Stimulated activated CD8-positive, alpha-beta memory T cell treated with anti-CD3 and anti-CD28 coated beads, Interleukin-7, amount 100 ng/mL, for 48 hours (primary cell): ENCODE measurements around the gene BEGAIN.

Experiments used
- DNase-seq, 2 donors: peaks; one replicate each; pipeline ENCODE4 v3.0.0-alpha.2; 2020; ENCODE audit warnings: low read depth in 1 of 2; ENCODE audit errors: extremely low read depth in 1 of 2

Gene BEGAIN

GRCh38 chr14:100616854-100617409, 29.7 kb upstream of the BEGAIN start:
- no peak for DNase-seq

DNA sequence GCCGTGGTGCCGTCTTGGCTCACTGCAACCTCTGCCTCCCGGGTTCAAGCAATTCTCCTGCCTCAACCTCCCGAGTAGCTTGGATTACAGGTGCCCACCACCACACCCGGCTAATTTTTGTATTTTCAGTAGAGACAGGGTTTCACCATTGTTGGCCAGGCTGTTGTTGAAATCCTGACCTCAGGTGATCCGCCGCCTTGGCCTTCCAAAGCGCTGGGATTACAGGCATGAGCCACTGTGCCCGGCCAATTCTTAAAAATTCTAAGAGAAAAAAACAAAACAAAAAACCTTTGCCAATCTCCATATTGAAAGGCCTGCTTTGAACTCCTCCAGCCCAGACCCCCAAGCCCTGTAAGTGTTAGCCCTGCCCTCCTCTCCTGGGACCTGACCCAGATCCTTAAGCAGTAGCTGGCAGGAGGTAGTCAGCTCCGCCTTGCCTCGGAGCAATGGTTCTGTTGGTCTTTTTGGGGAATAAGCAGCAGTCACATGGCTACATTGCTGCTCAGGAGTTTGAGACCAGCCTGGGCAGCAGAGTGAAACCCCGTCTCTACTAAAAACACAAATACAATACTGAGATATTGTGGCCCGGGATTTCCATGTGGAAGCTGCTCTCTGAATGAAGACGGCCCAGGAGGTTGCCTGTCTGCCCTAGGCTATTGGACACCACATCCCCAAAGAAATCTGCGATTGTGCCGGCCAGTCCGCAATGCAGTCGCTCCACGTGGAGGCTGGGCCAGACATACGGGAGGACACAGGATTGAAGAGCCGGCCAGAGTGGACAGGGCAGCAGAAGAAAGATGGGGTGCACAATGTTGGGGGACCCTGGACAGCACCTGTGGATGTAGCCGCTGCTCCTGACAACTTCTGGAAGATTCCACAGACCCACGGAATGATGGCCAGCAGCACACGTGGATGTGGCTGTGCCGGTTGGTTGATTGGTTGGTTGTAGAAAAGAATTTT, 28.8 kb upstream of the BEGAIN start:
- DNase-seq: no peak

DNA sequence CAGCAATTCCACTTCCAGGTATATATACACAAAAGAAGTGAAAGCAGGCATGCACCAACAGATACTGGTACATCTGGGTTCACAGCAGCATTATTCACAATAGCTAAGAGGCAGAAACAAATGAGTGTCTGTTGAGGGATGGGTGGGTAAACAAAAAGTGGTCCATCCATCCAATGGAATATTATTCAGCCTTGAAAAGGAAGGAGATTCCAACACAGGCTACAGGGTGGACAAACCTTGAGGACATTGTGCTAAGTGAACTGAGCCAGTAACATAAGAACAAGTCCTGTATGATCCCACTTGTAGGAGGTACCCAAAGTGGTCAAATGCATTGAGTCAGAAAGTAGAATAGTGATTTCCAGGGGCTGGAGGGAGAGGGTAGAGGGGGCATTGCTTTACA, 27.6 kb upstream of the BEGAIN start:
- DNase-seq: no peak

GRCh38 chr14:100612986-100613385, 25.8 kb upstream of the BEGAIN start:
- DNase-seq: no peak

GRCh38 chr14:100611811-100612480, 24.7 kb upstream of the BEGAIN start:
- DNase-seq: no peak

GRCh38 chr14:100610511-100611217, 23.4 kb upstream of the BEGAIN start:
- DNase-seq: no peak

DNA sequence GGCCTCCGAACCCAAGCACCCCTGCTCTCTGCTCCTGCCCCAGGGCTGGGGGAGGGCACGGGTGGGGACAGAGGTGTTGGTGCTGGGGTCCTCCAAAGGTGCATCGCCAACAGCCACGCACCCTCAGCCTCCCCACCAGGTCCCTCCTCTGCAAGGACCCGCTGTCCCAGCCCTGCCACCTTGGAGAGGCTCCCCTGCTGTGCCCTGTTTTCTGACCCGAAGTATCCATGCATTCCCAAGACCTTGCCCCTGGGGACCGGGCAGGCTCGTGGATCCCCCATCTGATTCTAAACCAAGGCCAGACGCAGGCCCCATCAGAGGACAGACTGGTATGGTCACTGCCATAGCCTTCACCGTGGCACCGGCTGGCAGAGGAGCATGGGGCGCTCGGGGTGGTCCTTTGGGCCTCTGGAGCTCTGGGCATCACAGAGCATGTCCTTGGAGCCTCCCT, 22.7 kb upstream of the BEGAIN start:
- no peak for DNase-seq

DNA sequence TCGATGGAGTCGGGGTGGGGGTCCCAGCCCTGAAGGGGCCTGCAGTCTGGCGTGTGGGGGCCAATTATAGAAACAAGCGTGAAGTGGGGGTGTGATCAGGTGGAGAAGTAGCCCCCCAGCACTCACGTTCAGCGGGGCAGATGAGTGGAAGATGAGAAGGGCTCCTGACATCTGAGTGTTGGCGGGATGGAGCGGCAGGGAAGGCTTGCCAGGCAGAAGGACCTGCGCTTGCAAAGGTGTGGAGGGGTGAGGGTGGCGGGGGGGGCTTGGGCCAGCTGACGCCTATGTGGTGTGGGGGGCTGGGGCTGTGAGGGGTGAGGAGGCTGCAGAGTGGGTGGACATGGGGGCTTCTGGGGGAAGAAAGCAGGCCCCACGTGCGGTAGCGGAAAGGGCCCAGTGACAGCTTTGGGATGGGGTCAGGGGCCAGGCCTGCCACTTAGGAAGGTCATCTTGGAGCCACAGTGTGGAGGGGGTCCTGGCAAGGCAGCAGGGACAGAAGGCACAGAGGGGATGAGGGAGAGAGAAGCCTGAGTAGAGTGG, 22.2 kb upstream of the BEGAIN start:
- DNase-seq: no peak

DNA sequence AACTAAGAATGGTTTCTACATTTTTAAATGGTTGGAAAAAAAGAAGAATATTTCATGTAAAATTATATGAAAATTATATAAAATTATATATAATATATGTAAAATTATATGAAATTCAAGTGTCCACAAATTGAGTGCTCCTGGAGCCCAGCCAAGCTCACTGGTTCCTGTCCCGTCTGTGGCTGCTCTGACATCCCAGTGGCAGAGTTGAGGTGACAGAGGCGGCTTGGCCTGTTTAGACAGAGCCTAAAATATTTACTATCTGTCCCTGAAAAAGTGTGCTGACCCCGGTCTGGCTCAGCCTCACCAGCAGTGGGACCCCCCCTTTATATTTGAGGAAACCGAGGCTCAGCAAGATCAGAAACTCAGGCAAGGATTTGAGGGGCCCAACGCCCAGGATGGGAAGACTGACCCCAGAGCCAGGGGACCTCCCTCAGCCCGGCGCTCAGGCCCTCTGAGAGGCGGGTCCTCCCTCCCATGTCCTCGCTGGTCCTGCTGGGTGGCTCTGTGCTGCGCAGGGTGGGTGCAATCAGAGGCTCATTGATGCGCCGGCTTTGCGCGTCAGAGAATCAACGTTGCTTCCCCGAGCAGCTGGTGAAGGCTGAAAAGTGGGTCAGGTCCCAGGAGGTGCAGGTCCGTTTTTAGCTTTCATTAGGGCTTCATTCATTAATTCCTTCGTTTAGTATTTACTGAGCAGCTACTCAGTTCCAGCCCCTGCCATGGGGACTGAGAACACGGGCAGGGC, 21.5 kb upstream of the BEGAIN start:
- no peak for DNase-seq

DNA sequence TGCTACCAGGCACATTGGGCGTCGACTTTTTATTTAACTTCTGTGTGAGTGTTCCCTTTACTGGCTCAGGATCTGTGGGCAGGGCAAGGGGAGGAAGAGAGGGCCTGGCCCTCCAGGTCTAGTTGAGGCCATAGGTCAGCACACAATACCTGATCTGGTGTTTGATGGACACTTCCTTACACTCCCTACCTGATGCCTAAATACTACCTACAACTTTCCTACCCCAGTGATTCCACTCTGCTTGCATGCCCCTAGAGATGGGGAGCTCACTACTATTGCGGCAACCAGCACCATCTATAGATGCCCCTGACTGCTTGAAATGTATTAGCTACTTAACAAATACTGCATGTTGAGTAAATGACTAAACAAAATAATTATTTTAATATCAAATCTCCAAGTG, 20.8 kb upstream of the BEGAIN start:
- DNase-seq: no peak

- no peak for DNase-seq
Measured at GRCh38 chr14:100607611-100607956, 20.4 kb upstream of the BEGAIN start.

- no peak for DNase-seq
Measured at GRCh38 chr14:100606687-100607610, 19.7 kb upstream of the BEGAIN start.

DNA sequence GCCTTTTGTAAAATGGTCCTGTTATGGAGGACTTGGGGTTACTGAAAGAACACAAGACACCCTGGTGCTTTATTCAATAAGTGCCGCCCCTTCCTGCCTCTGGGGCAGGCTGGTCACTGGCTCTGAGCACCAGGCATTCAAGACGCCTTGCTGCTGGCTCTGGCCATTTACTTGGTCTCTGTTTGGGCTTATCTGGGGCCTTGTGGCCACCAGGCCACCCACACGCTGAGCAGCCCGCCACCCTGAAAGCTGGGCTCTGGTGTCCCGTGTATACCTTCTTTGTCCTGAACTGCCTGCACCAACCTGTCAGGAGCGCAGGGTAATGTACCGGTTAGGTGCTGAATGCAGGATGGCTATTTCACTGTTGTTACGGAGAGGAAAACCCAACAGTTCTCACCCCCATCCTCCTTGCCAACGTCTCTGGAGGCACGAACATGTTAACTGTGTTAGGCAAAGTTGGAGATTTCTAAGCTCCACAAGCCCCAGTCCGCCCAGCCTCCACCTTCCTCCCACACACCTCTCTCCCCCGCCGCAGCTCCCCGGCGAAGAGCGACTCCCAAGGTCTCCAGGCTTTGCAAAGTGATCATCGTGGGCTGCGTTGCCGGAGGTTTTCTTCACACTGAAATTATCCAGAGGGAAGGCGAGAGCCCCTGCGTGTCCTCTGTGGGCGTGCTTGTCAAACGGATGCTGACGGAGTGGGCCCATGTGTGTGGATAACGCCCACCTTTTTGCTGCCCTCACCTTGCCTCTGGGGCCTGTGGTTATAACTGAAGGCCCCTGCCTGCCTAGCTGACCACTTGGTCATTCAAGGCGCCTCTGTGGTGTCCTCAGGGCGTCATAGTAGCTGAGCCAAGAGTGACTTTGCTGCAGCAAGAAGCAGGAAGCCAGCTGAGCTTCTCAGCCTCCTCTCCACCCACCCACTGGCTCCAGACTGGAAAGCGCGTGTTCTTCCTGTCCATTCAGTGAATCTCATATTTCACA, 18.8 kb upstream of the BEGAIN start:
- DNase-seq: no peak

GRCh38 chr14:100605230-100605629, 18.0 kb upstream of the BEGAIN start:
- no peak for DNase-seq

- no peak for DNase-seq
Measured at GRCh38 chr14:100604709-100605108, 17.5 kb upstream of the BEGAIN start.

DNA sequence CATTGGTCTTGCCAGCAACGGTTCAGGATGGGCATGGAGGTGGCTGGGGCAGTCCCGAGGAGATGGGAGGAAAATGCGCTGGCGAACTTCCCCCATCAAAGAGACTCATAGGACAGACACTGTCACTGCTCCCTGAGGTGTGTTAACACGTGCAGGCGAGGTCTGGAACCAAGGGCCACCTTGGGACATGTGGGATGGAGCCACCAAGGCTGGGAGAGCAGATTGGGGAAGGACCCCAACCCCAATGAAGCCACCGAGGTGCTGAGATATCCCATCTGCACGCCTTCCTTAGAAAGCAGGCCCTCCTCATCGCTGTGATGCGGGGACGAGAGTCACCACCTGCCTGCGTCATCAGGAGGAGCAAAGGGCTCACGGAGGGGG, 16.9 kb upstream of the BEGAIN start:
- no peak for DNase-seq

- DNase-seq: no peak
Measured at GRCh38 chr14:100603341-100604120, 16.3 kb upstream of the BEGAIN start.
